ENCODE measurements around the gene MIA2. TPM values are rescaled to one million over a fixed set of nuclear protein-coding genes. Genes with fewer than 3 reads are reported as not detected.
"Not testable (repeated sequence)": the region's sequence is repeated elsewhere in the genome, so short reads cannot be mapped to it uniquely, and the experiment has no call there.

The MIA2 gene
- total and polyA plus RNA-seq, 2 experiments from 2014 or later = 43.9 to 86.0 TPM

- Histone ChIP-seq H3K27me3 (no peaks in the 10 kb centered on the region), H3K27ac (no peak overlapping the region), H3K9me2 (replicated peaks; ENCODE audit: insufficient read depth) (no peaks in the 10 kb centered on the region), H3K4me1 (ENCODE audit: insufficient read depth) (no peaks in the 10 kb centered on the region), H3K79me2 (no peaks in the 10 kb centered on the region), H3K4me3 (no peak overlapping the region), H3K9me3 (ENCODE audit: low read depth) (no peaks in the 10 kb centered on the region), H4K20me1 (ENCODE audit: insufficient read depth, poor library complexity, severe bottlenecking) (no peaks in the 10 kb centered on the region), H3K4me2 (no peak overlapping the region), H3K36me3 (replicated peaks; ENCODE audit: insufficient read depth, low read depth) (no peaks in the 10 kb centered on the region), H2AFZ (no peak overlapping the region)
- TF ChIP-seq CTCF (IDR thresholded peaks at IDR 0.05; ENCODE audit: poor library complexity) (no peak), EZH2phosphoT487 (IDR thresholded peaks at IDR 0.05; ENCODE audit: low read depth, severe bottlenecking, unreplicated experiment) (no peak), EZH2 (IDR thresholded peaks at IDR 0.05; ENCODE audit: borderline replicate concordance) (no peak)
- DNase-seq (ENCODE audit: low spot score) = no peak
- WGBS (ENCODE audit: low lambda C conversion rate, missing lambda C conversion rate) = 70% methylated on average over 4 of the region's 4 CpGs
Observed at GRCh38 chr14:39186941-39187525, 46.7 kb upstream of the MIA2 start.

- Histone ChIP-seq H3K4me1 (ENCODE audit: insufficient read depth) (peaks cover 5% of the 10 kb centered on the region), H3K4me2 (no peak overlapping the region), H3K79me2 (no peaks in the 10 kb centered on the region), H3K9me3 (ENCODE audit: low read depth) (no peaks in the 10 kb centered on the region), H3K27me3 (no peaks in the 10 kb centered on the region), H4K20me1 (ENCODE audit: insufficient read depth, poor library complexity, severe bottlenecking) (no peaks in the 10 kb centered on the region), H3K9me2 (replicated peaks; ENCODE audit: insufficient read depth) (no peaks in the 10 kb centered on the region), H2AFZ (no peak overlapping the region), H3K36me3 (replicated peaks; ENCODE audit: insufficient read depth, low read depth) (no peaks in the 10 kb centered on the region), H3K27ac (peak overlapping the region; percentile 77), H3K4me3 (no peak overlapping the region)
- TF ChIP-seq EZH2 (IDR thresholded peaks at IDR 0.05; ENCODE audit: borderline replicate concordance) (no peak), CTCF (IDR thresholded peaks at IDR 0.05; ENCODE audit: poor library complexity) (no peak), EZH2phosphoT487 (IDR thresholded peaks at IDR 0.05; ENCODE audit: low read depth, severe bottlenecking, unreplicated experiment) (no peak)
- DNase-seq (ENCODE audit: low spot score) = peak; percentile 71
- WGBS (ENCODE audit: low lambda C conversion rate, missing lambda C conversion rate) = 66% methylated on average over 5 of the region's 5 CpGs
Observed at GRCh38 chr14:39203659-39204606, 29.8 kb upstream of the MIA2 start.

GRCh38 chr14:39207430-39207829 lies 26.3 kb upstream of the MIA2 start:
- not testable (repeated sequence) for H2AFZ ChIP-seq; H3K79me2 ChIP-seq; H3K36me3 ChIP-seq (replicated peaks; ENCODE audit: insufficient read depth, low read depth); DNase-seq (ENCODE audit: low spot score); H3K27ac ChIP-seq; H3K9me3 ChIP-seq (ENCODE audit: low read depth); H3K9me2 ChIP-seq (replicated peaks; ENCODE audit: insufficient read depth); H3K4me2 ChIP-seq; H4K20me1 ChIP-seq (ENCODE audit: insufficient read depth, poor library complexity, severe bottlenecking); H3K27me3 ChIP-seq; H3K4me1 ChIP-seq (ENCODE audit: insufficient read depth); H3K4me3 ChIP-seq
- WGBS (ENCODE audit: low lambda C conversion rate, missing lambda C conversion rate) = 95% methylated on average over 2 of the region's 2 CpGs

DNA sequence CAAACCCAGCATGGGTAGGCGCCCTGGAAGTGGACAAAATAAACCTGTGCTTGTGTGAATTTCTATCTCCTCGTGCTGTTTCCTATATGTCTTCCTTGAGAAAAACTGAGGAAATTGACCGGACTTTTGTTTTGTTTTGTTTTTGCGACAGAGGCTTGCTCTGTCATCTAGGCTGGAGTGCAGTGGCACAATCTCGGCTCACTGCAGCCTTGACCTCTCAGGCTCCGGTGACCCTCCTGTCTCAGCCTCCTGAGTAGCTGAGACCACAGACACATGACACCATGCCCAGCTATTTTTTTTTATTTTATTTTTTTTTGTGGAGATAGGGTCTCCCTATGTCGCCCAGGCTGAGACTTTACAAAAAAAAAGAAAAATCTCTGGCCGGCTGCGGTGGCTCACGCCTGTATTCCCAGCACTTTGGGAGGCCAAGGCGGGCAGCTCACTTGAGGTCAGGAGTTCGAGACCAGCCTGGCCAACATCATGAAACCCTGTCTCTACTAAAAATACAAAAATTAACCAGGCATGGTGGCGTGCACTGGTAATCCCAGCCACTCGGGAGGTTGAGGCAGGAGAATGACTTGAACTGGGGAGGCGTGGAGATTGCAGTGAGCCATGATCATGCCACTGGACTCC lies 22.5 kb upstream of the MIA2 start:
- Histone ChIP-seq H3K4me3 (no peak overlapping the region), H2AFZ (no peak overlapping the region), H3K36me3 (replicated peaks; ENCODE audit: insufficient read depth, low read depth) (no peaks in the 10 kb centered on the region), H3K9me3 (ENCODE audit: low read depth) (no peaks in the 10 kb centered on the region), H4K20me1 (ENCODE audit: insufficient read depth, poor library complexity, severe bottlenecking) (no peaks in the 10 kb centered on the region), H3K4me2 (no peak overlapping the region), H3K79me2 (no peaks in the 10 kb centered on the region), H3K27ac (no peak overlapping the region), H3K9me2 (replicated peaks; ENCODE audit: insufficient read depth) (no peaks in the 10 kb centered on the region), H3K4me1 (ENCODE audit: insufficient read depth) (no peaks in the 10 kb centered on the region), H3K27me3 (no peaks in the 10 kb centered on the region)
- no peak for TF ChIP-seq CTCF (IDR thresholded peaks at IDR 0.05; ENCODE audit: poor library complexity)
- TF ChIP-seq EZH2 (IDR thresholded peaks at IDR 0.05; ENCODE audit: borderline replicate concordance) = no peak
- no peak for TF ChIP-seq EZH2phosphoT487 (IDR thresholded peaks at IDR 0.05; ENCODE audit: low read depth, severe bottlenecking, unreplicated experiment)
- WGBS (ENCODE audit: low lambda C conversion rate, missing lambda C conversion rate) = 95% methylated on average over 15 of the region's 15 CpGs
- DNase-seq (ENCODE audit: low spot score) = no peak

All from hepatocyte (in vitro differentiated cells).